ENCODE results near the gene TWF1. TPM values are rescaled to one million over a fixed set of nuclear protein-coding genes. Genes with fewer than 3 reads are reported as not detected.

Gene TWF1
- total and polyA plus RNA-seq, 5 donors from 2014 or later: 16.8 to 65.7 (median 21.5) TPM

- no peaks in the 10 kb centered on the region for H3K36me3 Mint-ChIP-seq
- Histone ChIP-seq H3K36me3 (ENCODE audit: control insufficient read depth, insufficient read depth, low read length) (no peaks in the 10 kb centered on the region), H3K4me3 (ENCODE audit: low read depth, low read length) (no peak overlapping the region), H3K9me3 (ENCODE audit: control insufficient read depth in 2 of 2, low read length in 2 of 2) (no peaks in the 10 kb centered on the region), H3K27ac (ENCODE audit: insufficient read depth, low read length, poor library complexity, severe bottlenecking) (no peak overlapping the region), H3K27me3 (ENCODE audit: control insufficient read depth, insufficient read depth, low read length) (no peaks in the 10 kb centered on the region), H3K4me1 (ENCODE audit: control insufficient read depth, insufficient read depth, low read length, poor library complexity, severe bottlenecking) (no peaks in the 10 kb centered on the region)
- ATAC-seq (ENCODE audit: low read depth in 2 of 2) (no peak), DNase-seq (no peak)
- no peaks in the 10 kb centered on the region for H3K9me3 Mint-ChIP-seq
- peaks cover 6% of the 10 kb centered on the region for H3K27me3 Mint-ChIP-seq
- H3K4me1 Mint-ChIP-seq: peaks cover 0 to 6% (median 0%) of the 10 kb centered on the region in 4 donors
- no peak overlapping the region for H3K4me3 Mint-ChIP-seq
- no peak overlapping the region for H3K27ac Mint-ChIP-seq
Measured at GRCh38 chr12:43824207-43824775, 18.2 kb upstream of the TWF1 start.

- Histone ChIP-seq H3K27me3 (ENCODE audit: control insufficient read depth, insufficient read depth, low read length) (peaks cover 4% of the 10 kb centered on the region), H3K9me3 (ENCODE audit: control insufficient read depth in 2 of 2, low read length in 2 of 2) (no peaks in the 10 kb centered on the region), H3K4me1 (ENCODE audit: control insufficient read depth, insufficient read depth, low read length, poor library complexity, severe bottlenecking) (no peaks in the 10 kb centered on the region), H3K4me3 (ENCODE audit: low read depth, low read length) (no peak overlapping the region), H3K27ac (ENCODE audit: insufficient read depth, low read length, poor library complexity, severe bottlenecking) (no peak overlapping the region), H3K36me3 (ENCODE audit: control insufficient read depth, insufficient read depth, low read length) (no peaks in the 10 kb centered on the region)
- Mint-ChIP-seq H3K4me1 (peaks cover 0 to 3% (median 0%) of the 10 kb centered on the region in 4 donors), H3K27me3 (peaks cover 27% of the 10 kb centered on the region), H3K27ac (peak overlapping the region in 1 of 3 donors; percentile 34), H3K9me3 (peaks cover 0 to 4% (median 0%) of the 10 kb centered on the region in 7 donors), H3K4me3 (no peak overlapping the region), H3K36me3 (no peaks in the 10 kb centered on the region)
- ATAC-seq (ENCODE audit: low read depth in 2 of 2) (no peak), DNase-seq (no peak)
Measured at GRCh38 chr12:43816168-43816567, 10.1 kb upstream of the TWF1 start.

DNA sequence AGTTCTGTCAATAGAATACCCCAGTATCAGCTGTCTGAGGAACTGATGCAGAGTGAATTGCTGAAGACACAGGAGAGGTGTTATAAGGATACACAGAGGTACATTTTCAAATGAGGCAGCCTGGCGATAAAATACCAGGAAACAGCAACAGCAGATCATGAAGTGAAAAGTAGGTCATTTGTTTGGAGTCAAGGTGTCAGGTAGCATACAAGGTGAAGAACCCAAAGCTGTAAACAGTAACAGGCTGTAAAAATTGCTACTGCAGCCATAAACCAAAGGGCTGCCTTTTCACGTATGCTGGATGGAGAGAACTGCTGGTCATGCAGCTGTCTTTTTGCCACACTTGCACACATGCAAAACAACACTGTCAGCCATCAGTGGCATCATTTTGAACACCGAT lies 9.3 kb upstream of the TWF1 start:
- H3K27ac Mint-ChIP-seq: no peak overlapping the region
- DNase-seq: no peak
- H3K27ac ChIP-seq (ENCODE audit: insufficient read depth, low read length, poor library complexity, severe bottlenecking): no peak overlapping the region

DNA sequence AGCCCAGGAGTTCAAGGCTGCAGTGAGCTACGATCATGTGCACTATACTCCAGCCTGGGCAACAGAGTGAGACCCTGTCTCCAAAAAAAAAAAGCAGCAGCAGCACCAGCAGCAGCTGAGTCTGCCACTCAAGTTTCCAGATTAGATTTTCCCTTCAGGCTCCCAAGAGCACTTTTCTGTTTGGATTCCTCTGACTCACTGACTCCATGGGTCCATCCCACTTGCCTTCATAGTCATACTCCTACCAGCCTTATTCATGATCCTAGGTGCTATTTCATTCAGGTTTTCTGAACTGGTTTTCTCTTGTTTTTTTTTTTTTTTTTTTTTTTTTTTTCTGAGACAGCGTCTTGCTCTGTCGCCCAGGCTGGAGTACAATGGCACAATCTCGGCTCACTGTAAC lies 6.8 kb upstream of the TWF1 start:
- H3K9me3 ChIP-seq (ENCODE audit: control insufficient read depth in 2 of 2, low read length in 2 of 2): no peaks in the 10 kb centered on the region
- Mint-ChIP-seq H3K36me3 (no peaks in the 10 kb centered on the region), H3K4me1 (peaks cover 0 to 6% (median 0%) of the 10 kb centered on the region in 4 donors), H3K27me3 (peaks cover 20% of the 10 kb centered on the region), H3K27ac (no peak overlapping the region), H3K4me3 (no peak overlapping the region), H3K9me3 (no peaks in the 10 kb centered on the region)
- DNase-seq (no peak), ATAC-seq (ENCODE audit: low read depth in 2 of 2) (no peak)
- H3K4me3 ChIP-seq (ENCODE audit: low read depth, low read length): no peak overlapping the region
- no peaks in the 10 kb centered on the region for H3K4me1 ChIP-seq (ENCODE audit: control insufficient read depth, insufficient read depth, low read length, poor library complexity, severe bottlenecking)
- no peak overlapping the region for H3K27ac ChIP-seq (ENCODE audit: insufficient read depth, low read length, poor library complexity, severe bottlenecking)
- H3K27me3 ChIP-seq (ENCODE audit: control insufficient read depth, insufficient read depth, low read length): peaks cover 4% of the 10 kb centered on the region
- H3K36me3 ChIP-seq (ENCODE audit: control insufficient read depth, insufficient read depth, low read length): no peaks in the 10 kb centered on the region

More for the DNA sequence above, 9.3 kb upstream of the TWF1 start:
- peaks cover 29% of the 10 kb centered on the region for H3K27me3 Mint-ChIP-seq
- Histone ChIP-seq H3K36me3 (ENCODE audit: control insufficient read depth, insufficient read depth, low read length) (no peaks in the 10 kb centered on the region), H3K4me1 (ENCODE audit: control insufficient read depth, insufficient read depth, low read length, poor library complexity, severe bottlenecking) (no peaks in the 10 kb centered on the region), H3K27me3 (ENCODE audit: control insufficient read depth, insufficient read depth, low read length) (peaks cover 4% of the 10 kb centered on the region), H3K9me3 (ENCODE audit: control insufficient read depth in 2 of 2, low read length in 2 of 2) (no peaks in the 10 kb centered on the region), H3K4me3 (ENCODE audit: low read depth, low read length) (no peak overlapping the region)
- peaks cover 0 to 4% (median 0%) of the 10 kb centered on the region in 7 donors for H3K9me3 Mint-ChIP-seq
- ATAC-seq (ENCODE audit: low read depth in 2 of 2): no peak
- no peak overlapping the region for H3K4me3 Mint-ChIP-seq
- H3K36me3 Mint-ChIP-seq: no peaks in the 10 kb centered on the region
- peaks cover 0 to 6% (median 0%) of the 10 kb centered on the region in 4 donors for H3K4me1 Mint-ChIP-seq

- no peaks in the 10 kb centered on the region for H3K4me1 ChIP-seq (ENCODE audit: control insufficient read depth, insufficient read depth, low read length, poor library complexity, severe bottlenecking)
- DNase-seq (no peak), ATAC-seq (ENCODE audit: low read depth in 2 of 2) (no peak)
- peaks cover 0 to 10% (median 4%) of the 10 kb centered on the region in 4 donors for H3K4me1 Mint-ChIP-seq
- H3K27me3 ChIP-seq (ENCODE audit: control insufficient read depth, insufficient read depth, low read length): peaks cover 4% of the 10 kb centered on the region
- H3K9me3 Mint-ChIP-seq: no peaks in the 10 kb centered on the region
- H3K27me3 Mint-ChIP-seq: peaks cover 16% of the 10 kb centered on the region
- no peaks in the 10 kb centered on the region for H3K36me3 ChIP-seq (ENCODE audit: control insufficient read depth, insufficient read depth, low read length)
- H3K4me3 ChIP-seq (ENCODE audit: low read depth, low read length): no peak overlapping the region
- H3K36me3 Mint-ChIP-seq: no peaks in the 10 kb centered on the region
- no peak overlapping the region for H3K27ac Mint-ChIP-seq
- H3K9me3 ChIP-seq (ENCODE audit: control insufficient read depth in 2 of 2, low read length in 2 of 2): no peaks in the 10 kb centered on the region
- no peak overlapping the region for H3K27ac ChIP-seq (ENCODE audit: insufficient read depth, low read length, poor library complexity, severe bottlenecking)
- H3K4me3 Mint-ChIP-seq: no peak overlapping the region
Measured at GRCh38 chr12:43812057-43812456, 5.9 kb upstream of the TWF1 start.

GRCh38 chr12:43807386-43807785 lies 1.3 kb upstream of the TWF1 start:
- Histone ChIP-seq H3K36me3 (ENCODE audit: control insufficient read depth, insufficient read depth, low read length) (peaks cover 5% of the 10 kb centered on the region), H3K27me3 (ENCODE audit: control insufficient read depth, insufficient read depth, low read length) (no peaks in the 10 kb centered on the region), H3K4me3 (ENCODE audit: low read depth, low read length) (no peak overlapping the region), H3K4me1 (ENCODE audit: control insufficient read depth, insufficient read depth, low read length, poor library complexity, severe bottlenecking) (peaks cover 28% of the 10 kb centered on the region), H3K27ac (ENCODE audit: insufficient read depth, low read length, poor library complexity, severe bottlenecking) (peak overlapping the region; percentile 93), H3K9me3 (ENCODE audit: control insufficient read depth in 2 of 2, low read length in 2 of 2) (no peaks in the 10 kb centered on the region)
- H3K27me3 Mint-ChIP-seq: peaks cover 15% of the 10 kb centered on the region
- peak overlapping the region in 3 of 4 donors; percentile 99 to 100 (median 100) for H3K4me3 Mint-ChIP-seq
- H3K4me1 Mint-ChIP-seq: peaks cover 23 to 40% (median 31%) of the 10 kb centered on the region in 4 donors
- peaks cover 0 to 2% (median 0%) of the 10 kb centered on the region in 7 donors for H3K9me3 Mint-ChIP-seq
- peaks cover 4% of the 10 kb centered on the region for H3K36me3 Mint-ChIP-seq
- peak overlapping the region in 2 of 3 donors; percentile 99 to 100 for H3K27ac Mint-ChIP-seq
- DNase-seq (peak in 1 of 3 donors; percentile 6), ATAC-seq (ENCODE audit: low read depth in 2 of 2) (no peak)

DNA sequence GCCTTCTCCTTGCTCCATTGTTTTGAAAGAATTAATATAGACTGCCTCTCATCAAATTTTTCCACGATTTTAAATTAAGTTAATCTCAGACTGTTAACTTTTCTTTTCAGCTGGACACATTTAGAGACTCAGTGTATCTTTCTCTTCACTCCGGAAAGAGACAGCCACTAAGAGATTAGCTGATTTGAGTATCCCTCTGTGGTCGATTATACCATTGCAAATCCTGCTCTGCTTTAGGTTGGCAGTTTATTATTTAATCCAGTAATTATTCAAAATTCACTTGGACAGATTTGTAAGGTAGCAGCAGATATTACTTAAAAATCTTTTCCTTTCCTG lies 588 bp upstream of the TWF1 start:
- H3K9me3 Mint-ChIP-seq: peaks cover 0 to 2% (median 0%) of the 10 kb centered on the region in 7 donors
- no peak for ATAC-seq (ENCODE audit: low read depth in 2 of 2)
- peak overlapping the region; percentile 99 to 100 (median 100) for H3K27ac Mint-ChIP-seq
- H3K4me1 ChIP-seq (ENCODE audit: control insufficient read depth, insufficient read depth, low read length, poor library complexity, severe bottlenecking): peaks cover 31% of the 10 kb centered on the region
- H3K36me3 Mint-ChIP-seq: peaks cover 4% of the 10 kb centered on the region
- H3K36me3 ChIP-seq (ENCODE audit: control insufficient read depth, insufficient read depth, low read length): peaks cover 9% of the 10 kb centered on the region
- H3K4me3 ChIP-seq (ENCODE audit: low read depth, low read length): peak overlapping the region; percentile 96
- H3K27me3 Mint-ChIP-seq: peaks cover 15% of the 10 kb centered on the region
- H3K4me3 Mint-ChIP-seq: peak overlapping the region; percentile 99 to 100 (median 100)
- peaks cover 23 to 44% (median 35%) of the 10 kb centered on the region in 4 donors for H3K4me1 Mint-ChIP-seq
- no peaks in the 10 kb centered on the region for H3K9me3 ChIP-seq (ENCODE audit: control insufficient read depth in 2 of 2, low read length in 2 of 2)
- no peaks in the 10 kb centered on the region for H3K27me3 ChIP-seq (ENCODE audit: control insufficient read depth, insufficient read depth, low read length)
- H3K27ac ChIP-seq (ENCODE audit: insufficient read depth, low read length, poor library complexity, severe bottlenecking): peak overlapping the region; percentile 93
- DNase-seq: no peak

All from CD4-positive, CD25-positive, alpha-beta regulatory T cell (primary cell).